HG03039 (cell line): Measurements from ENCODE around the gene UNC13C.
"Not testable (repeated sequence)": the region's sequence is repeated elsewhere in the genome, so short reads cannot be mapped to it uniquely, and the experiment has no call there.

Source experiments
- ATAC-seq: cut with Tn5 transposase; IDR thresholded peaks from one replicate; pipeline ENCODE4 v1.9.1; 2021; ENCODE audit warnings: mild to moderate bottlenecking, moderate library complexity; ENCODE audit not compliant: unreplicated experiment

UNC13C gene

DNA sequence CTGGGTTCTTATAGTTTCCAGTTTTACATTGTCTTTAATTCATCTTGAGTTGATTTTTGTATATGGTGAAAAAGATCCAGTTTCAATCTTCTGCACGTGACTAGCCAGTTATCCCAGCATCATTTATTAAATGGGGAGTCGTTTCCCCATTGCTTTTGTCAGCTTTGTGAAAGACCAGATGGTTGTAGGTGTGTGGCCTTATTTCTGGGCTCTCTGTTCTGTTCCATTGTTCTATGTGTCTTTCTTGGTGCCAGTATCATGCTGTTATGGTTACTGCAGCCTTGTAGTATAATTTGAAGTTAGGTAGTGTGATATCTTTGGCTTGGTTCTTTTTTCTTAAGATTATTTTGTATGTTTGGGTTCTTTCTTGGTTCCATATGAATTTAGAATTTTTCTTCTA, 432.2 kb downstream of the UNC13C start:
- no peak for ATAC-seq

DNA sequence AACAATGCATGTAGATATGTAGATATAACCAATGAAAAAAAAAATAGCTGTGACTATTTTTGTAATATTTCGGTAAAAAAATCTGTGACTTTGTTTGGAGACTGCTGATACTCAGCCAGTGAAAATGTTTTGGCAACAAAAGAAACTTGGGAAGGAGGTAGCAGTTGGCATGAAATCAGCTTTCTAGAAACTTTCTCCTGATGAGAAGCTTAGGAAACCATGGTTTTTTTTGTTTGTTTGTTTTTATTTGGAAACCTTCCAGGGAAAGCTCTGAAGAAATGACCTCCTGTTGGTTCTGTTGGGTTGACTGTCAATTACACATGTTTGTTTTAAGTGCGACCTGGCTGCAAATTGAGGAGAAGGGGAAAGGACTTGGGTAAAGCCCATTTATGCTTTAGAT, 445.9 kb downstream of the UNC13C start:
- no peak for ATAC-seq

DNA sequence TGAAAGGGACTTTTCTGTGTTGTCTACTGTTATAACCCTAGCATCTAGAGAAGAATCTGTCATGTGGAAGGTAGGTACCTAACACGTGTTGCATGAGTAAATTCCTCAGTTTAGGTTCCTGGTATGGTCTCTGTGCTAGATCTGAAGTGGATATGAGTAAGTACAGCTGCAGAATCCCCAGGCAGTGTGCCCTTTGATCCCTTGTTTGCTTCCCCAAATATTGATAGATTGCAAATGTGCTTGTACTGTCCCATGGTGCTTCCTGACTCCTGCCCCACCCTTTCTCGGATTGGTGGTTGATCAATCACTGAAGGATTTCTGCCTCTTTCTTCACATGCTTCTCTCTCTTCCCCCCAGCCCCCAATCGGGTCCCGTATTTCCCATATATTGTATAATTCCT, 450.4 kb downstream of the UNC13C start:
- ATAC-seq = no peak

DNA sequence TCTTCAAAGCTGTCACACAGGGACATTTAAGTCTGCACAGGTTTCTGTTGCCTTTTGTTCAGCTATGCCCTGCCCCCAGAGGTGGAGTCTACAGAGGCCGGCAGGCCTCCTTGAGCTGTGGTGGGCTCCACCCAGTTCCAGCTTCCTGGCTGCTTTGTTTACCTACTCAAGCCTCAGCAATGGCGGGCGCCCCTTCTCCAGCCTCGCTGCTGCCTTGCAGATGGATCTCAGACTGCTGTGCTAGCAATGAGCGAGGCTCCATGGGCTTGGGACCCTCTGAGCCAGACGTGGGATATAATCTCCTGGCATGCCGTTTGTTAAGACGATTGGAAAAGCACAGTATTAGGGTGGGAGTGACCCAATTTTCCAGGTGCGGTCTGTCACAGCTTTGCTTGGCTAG, 472.0 kb downstream of the UNC13C start:
- not testable (repeated sequence) for ATAC-seq

DNA sequence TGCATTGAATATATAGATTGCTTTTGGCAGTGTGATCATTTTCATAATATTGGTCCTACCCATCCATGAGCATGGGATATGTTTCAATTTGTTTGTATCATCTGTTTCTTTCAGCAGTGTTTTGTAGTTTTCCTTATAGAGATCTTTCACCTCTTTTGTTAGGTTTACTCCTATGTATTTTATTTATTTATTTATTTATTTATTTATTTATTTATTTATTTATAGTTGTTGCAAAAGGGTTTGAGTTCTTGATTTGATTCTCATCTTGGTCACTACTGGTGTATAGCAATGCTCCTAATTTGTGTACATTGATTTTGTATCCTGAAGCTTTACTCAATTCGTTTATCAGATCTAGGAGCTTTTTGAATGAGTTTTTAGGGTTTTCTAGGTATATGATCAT, 478.2 kb downstream of the UNC13C start:
- ATAC-seq = no peak

DNA sequence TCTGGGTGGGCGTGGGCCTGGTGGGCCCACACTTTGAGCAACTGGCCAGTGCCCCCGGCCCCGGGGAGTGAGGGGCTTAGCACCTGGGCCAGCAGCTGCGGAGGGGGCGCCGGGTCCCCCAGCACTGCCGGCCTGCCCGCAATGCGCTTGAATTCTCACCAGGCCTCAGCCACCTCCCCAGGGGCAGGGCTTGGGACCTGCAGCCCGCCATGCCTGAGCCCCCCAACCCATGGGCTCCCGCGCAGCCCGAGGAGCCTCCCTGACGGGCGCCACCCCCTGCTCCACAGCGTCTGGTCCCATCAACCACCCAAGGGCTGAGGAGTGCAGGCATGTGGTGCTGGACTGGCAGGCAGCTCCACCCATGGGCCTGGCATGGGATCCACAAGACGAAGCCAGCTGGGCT, 484.3 kb downstream of the UNC13C start:
- ATAC-seq = no peak

DNA sequence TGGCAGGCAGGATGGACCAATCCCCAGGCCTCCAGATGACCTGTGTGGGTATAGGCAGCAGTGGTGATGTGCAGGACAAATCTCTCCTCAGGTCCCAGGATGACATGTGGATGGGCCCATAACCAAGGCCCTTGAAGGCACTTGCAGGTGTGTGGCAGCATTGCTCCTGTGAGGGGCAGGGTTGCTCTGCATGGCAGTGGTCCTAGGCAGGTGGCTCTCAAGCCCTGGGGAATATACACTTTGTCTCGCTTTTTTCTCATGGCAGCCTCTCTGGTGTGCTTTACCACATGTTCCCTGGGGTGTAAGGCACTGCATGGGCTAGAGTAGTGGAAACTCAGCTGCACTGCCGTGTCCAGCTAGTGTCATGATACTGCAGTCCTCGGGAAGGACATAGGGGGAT, 503.6 kb downstream of the UNC13C start:
- ATAC-seq = no peak

DNA sequence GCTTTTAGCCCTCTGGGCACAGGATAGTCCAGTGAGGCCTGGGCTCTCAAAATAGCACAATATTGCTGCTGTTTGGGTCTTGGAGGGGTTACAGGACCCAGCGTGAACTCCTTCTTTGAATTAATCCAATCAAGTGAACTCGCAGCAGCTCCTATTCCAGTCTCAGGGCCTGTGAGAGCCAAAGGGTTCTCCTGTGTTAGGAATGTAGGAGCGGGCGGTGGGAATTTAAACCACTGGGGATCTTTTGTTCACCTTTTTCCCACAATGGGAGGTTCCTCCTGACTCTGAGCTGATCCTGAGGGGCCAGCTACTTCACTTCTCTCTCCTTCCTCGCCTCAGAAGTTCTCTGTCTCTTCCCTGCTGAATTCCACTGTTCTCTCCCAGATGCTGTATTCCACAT, 504.0 kb downstream of the UNC13C start:
- ATAC-seq = no peak

DNA sequence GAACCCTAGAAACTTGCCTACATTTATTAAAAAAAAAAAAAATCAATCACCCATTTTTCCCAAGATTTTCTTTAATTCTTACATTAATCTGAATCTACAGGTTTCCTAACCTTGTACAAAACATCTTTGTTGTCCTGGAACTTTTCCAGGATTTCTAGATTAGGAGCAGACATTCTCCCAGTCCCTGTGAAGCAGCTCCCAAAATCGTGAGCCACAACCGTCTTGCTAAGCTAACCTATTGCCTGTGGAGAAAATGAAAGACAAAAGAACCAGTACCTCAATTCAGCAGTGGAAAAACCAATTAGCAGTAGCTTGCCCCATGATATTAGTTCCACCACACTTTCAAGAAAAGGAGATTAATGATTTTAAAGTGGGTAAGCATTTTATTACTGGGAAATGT, 522.1 kb downstream of the UNC13C start:
- no peak for ATAC-seq

DNA sequence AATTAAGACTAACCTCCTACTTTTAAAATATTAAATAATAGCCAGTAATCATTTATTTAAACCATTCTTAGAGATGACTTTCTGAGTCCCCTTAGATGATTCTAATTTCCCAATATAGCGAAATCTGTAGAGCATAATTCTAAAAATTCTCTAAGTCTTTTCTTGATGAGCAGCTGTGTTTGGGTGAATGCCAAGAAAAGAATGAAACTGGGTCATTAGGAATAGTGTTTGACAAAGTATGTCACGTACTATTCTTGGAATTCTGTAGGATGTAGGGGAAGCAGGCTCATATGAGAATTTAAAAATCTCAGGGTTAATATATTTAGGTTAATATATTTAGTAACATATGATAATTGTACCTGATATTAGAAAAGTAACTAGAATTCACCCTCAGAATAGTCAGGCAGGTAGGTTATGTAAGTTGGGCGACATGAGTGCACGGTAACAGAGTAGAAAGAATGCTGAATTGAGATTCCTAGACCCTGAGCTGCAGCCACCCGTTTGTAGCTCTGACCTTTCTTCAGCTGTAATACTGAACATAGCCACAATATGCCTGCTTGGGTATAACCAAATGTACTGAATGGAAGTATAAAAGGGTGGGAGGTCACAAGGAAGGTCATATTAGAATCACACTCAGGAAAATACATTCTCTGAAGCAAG, 524.3 kb downstream of the UNC13C start:
- no peak for ATAC-seq

DNA sequence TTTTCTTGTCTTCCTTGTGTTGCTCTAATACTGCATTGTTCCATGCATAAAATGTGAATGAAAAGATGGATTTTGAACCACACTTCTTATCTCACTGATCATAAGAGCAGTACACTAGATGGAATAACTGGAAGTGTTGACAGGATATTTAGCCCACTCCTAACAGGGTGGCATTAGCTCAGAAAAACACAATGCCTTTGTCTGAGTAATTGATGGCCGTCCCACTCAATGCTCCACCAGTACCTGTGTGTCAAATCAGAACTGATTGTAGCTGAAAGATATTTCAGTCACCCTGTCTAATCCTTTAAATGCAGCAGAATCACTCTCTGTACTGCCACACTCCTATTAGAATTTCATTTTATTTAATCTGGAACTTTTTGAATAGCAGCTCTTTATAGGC, 526.5 kb downstream of the UNC13C start:
- ATAC-seq = no peak

DNA sequence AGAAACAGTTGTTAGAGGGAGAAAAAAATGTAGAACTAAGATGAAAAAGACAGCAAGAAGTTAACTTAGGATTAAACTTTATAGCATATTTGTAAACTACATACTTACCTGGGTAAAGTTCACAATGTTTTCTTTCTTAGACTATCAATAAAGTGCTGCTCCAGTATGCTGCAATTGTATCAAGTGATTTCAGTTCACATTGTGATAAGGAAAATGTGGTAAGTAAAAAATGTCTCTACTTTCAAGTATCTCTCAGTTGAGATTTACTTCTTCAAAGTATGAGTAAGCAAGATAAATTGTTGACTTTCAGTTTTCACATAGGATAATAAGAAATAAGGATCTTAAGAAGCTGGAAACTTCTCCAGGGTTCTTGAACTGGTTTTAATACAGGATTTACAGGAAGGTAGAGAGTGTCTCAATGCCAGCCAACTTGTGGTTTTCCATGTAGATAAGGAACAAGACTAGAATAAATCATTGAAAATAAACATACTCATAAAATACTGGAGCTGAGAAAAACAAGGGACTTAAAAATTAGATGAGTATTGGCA, 528.8 kb downstream of the UNC13C start:
- no peak for ATAC-seq

DNA sequence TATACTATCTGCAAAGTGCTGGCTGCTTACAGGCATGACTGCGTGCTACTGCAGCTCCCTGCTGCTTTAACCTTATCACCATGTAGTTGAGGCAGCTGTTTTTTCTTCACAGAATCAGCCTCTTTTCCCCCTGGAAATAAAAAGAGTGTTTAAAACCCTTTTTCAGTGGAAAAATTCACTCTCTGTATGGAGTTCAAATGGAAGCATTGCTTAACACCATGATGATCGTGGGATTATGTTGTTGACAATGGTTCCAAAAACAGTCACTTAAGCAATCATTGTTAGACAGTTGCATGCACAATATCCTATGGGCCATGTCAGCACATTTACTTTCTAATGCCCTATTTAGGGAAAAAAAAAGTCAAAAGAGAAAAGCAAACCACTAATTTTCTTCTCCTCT, 536.4 kb downstream of the UNC13C start:
- ATAC-seq = no peak

DNA sequence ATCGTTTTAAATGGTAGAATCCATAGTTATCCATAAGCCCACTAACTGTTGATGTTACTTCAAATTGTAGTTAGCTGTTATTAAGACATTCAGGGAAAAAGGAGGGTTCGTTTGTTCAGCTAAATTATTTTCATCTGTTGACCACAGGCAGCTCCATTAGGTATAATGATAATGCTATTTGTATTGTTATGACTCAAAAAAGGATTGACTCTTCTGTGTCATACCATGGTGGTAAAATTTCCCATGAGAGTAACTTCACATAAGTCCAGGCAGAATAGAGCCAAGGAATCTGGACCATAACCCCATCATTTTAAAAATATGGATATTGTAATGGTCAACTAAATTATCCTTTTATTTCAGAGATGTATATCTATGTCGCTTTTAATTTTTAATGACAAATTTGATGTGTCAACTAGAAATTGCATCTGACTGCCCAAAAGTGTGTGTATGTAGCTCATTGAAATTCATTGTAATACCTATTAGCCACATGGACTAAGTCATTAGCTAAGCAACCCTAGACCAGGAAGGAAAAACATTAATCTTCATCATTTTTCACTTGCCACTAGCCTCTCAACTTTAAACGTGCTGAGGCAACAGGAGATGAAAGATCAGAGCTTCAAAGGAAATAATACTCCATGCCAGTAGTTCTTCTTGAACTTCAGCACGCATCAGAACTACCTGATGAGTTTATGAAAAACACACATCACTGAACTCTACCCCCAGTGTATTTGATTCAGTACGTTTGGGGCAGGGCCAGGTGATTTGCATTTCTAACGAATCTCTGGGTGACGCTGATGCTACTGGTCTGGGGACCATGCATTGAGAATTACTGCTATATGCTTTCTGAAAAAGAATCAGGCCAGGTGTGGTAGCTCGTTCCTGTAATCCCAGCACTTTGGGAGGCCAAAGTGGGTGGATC, 537.7 kb downstream of the UNC13C start:
- ATAC-seq = no peak

DNA sequence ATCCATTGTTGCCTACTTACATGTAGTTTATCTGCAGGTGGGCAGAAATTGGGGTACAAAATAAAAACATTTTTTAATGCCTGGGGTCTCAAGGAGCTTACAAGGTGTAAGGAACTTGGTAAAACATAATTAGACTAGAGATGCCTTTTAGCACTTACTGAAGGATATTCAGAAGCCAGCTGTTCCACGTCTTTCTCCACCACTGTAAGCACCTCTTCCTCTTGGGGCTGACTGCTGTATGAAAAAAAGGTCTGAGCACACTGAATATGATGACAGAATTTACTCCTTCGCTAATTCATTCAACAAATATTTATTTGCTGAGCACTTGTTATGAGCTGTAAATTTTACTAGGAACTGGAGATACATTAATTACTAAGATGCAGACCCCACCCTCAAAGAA, 539.1 kb downstream of the UNC13C start:
- ATAC-seq = no peak

DNA sequence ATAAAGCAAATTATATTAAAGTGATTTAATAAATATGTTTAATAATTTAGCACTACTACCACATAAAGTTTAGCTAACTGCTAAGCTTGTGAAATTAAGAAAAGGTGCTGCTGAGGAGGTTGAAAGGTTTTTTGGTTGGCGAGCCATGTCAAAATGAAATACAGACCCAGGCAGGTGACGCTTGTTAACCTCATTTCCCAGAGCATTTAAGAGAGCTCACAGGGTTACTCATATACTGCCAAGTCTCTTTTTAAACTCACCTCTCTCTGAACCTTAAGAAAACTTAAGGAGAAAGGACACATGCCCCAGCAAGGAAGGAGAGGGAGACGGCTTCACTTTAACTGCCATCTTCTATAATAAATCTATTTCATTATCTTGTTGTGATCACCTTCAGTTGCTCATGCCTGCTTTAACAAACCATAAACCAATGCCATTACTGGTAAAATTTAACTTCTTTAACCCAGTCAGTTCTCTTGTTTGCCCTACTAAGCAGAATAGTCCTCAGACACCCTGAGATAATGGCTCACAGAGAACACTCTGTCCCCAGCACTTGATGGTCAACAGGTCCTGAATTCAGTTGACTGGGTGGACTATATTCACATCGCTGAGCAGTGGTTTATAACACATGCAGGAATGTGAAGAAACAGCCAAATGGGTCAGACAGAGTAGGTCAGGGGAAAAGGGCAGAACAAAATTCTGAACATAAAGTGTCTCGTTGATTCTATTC, 540.1 kb downstream of the UNC13C start:
- ATAC-seq = no peak

DNA sequence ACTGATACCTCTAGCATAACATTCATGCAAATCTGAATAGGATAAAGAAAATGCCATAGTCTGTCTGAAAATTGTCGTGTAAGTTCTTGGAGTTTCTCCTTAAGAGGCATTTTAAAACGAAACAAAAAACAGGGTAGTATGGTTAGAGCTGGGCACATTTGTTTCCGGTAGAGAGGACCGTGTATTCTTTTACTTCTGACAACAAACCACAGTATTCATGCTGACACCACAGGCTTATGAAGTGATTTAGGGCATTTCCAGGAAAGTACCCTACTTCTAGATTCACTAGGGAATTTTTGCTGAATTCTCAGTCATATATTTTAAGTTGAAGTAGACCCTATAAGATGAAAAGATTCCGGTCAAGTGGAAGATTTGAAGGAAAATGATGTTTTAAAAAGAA, 541.3 kb downstream of the UNC13C start:
- no peak for ATAC-seq

DNA sequence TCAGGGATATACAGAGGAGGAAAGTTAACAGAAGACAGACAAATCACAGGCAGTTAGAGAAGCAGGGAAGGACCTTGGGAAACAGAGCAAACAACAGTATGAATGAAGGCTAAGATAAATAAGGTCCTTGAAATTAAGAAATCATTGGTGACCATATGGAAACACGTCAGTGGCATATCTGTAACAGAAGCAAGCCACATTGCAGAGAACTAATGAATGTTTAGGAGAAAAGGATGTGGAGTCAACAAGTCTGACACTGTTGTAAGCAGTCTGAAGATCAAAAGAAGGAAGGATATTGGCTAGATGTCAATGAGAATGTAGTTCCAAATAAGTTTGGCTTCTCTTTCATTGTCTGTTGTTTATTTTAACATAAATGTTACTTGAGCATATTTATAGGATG, 542.4 kb downstream of the UNC13C start:
- no peak for ATAC-seq

DNA sequence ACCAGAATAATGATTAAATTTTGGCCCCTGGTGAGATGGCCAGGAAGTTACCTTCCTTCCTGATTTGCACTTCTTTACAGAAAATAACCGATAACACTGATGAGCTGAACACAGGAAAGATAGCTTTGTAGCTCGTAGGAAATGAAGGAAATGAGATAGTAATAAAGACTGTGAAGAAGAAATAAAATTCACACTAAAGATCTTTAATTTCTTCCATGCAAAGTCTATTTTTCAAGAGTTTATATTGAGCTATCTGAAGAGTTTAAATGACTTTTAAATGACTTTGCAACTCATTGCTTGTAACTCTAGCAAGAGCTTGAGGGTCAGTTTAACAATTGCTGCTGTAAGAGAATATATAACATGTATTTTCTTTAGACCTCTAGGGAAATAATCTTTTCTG, 543.0 kb downstream of the UNC13C start:
- ATAC-seq = no peak

DNA sequence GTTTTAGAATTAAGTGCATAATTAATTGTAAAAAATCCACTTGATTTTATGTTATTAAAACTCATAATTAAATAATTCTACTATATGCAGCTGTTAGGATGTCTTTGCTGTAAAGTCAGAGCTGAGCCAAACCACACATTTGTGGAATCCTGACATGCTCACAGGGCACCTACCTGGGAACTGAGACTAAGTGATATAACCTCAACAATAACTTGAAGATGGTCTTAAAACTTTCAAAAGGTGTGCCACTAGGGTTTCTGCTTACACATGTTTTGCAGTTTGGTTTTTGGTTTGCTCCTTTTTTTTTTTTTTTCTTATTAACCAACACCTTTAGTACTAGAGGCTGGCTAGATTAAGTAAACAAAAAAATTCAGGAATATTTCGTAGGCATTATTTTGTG, 549.8 kb downstream of the UNC13C start:
- no peak for ATAC-seq

DNA sequence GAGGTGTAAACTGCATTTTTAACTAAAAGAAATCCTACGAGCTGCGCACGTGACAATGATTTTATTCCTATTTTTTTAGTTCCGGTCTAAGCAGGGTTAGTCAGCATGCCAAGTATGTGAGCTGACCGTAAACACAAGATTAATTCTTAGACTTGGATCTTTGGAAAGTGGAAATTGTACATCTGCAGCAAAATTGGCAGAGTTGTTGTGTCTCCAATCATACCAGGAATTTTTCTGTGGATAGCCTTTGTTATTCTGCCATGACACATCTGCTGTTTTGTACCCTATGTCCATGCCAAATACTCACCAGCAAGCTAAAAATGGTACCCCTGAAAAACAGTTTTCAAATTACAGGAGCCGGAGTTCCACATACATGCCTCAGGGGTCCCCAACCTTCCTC, 562.5 kb downstream of the UNC13C start:
- ATAC-seq = no peak

DNA sequence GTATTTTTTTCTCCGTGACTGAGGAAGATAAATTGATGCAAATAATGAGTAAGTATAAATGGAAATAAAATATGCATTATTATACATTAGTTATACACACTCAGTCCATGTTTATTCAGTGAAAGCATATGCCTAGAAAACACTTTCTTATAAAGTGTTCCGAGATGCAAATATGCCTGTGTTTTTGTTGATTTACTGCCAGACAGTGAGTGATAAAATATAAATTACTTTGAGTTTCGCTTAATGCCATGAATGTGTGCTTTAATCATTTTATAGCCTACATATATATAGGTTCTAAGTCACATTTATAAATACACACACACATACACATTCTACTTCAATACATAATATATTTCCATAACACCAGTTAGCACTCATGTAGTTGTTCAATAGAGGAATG, 569.2 kb downstream of the UNC13C start:
- no peak for ATAC-seq
